Astrocyte of the hippocampus (primary cell): ENCODE data around the gene NUDT1.

Source experiments
- DNase-seq: peaks from one replicate; pipeline ENCODE4 v3.0.0; 2011; ENCODE audit warnings: low read depth, low spot score

The NUDT1 gene

DNA sequence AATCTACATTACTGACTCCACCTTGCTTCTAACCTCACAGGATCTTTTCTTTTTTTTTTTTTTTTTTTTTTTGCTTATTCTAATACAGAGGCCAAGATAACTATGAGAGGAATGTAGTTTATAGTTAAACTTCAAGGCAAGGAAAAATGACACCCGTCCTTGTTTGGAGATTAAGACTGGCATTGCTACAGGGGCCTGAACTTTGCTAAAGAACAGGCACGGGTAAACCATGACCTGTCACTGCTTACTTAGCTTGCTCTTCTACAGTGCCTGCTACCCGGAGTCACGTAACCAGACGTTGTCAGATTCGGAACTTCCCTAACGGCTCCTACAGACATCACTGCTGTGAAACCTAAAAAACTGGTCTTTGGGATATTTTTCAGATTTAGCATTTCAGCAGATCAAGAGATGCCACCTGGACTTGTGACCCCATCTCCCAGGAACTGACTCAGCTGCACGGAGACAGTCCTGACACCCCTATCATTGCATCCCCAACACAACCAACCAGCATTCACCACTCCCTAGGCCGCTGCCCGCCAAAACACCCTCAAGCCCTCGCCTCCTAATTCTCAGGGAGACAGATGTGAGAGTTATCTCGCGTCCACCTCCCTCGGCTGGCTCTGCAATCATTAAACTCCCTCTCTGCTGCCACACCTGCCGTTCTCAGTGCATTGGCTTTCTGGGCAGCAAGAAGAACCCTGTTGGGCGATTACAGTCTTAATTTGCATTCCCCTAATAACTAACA lies 36.8 kb upstream of the NUDT1 start:
- DNase-seq: no peak

GRCh38 chr7:2208712-2209111 lies 33.3 kb upstream of the NUDT1 start:
- DNase-seq: no peak

DNA sequence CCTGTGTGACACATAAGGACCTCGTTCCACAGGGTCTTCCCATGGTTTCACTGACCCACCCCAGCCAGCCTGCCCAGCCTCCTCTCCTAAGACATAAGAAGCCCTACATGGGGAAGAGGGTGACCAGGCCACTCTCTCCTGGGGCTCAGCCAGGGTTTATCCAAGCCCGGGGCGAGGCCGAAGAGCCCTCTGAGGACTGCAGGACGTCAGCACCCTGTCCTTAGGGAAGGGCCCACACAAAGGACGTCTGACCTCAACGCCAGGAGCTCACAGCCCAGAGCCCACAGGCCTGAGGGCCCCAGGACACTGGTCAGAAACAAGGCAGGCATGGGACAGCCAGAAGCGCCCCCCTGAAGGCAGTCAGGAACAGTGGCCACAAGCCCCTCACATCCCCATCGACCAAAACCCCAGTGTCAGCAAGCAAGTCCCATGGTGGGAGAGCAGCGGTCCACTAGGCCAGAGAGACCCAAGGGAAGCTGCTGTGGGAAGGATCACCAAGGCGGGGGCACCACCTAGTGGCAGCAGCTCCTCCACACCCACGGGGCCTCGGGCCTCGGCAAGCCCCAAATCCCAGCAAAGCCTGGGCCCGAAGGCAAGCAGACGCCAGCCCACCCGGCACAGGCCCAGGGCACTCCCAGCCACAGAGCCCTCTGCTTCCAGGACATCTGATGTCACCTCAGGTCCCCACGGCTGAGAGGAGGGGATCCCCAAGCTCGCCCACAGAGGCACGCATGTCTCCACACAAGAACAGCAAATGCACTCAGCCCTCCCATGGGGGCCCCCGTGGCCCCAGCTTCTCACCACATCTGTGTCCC lies 32.7 kb upstream of the NUDT1 start:
- DNase-seq: peak; percentile 90

GRCh38 chr7:2209961-2210323 lies 32.1 kb upstream of the NUDT1 start:
- no peak for DNase-seq

GRCh38 chr7:2210551-2211258 lies 31.3 kb upstream of the NUDT1 start:
- no peak for DNase-seq

DNA sequence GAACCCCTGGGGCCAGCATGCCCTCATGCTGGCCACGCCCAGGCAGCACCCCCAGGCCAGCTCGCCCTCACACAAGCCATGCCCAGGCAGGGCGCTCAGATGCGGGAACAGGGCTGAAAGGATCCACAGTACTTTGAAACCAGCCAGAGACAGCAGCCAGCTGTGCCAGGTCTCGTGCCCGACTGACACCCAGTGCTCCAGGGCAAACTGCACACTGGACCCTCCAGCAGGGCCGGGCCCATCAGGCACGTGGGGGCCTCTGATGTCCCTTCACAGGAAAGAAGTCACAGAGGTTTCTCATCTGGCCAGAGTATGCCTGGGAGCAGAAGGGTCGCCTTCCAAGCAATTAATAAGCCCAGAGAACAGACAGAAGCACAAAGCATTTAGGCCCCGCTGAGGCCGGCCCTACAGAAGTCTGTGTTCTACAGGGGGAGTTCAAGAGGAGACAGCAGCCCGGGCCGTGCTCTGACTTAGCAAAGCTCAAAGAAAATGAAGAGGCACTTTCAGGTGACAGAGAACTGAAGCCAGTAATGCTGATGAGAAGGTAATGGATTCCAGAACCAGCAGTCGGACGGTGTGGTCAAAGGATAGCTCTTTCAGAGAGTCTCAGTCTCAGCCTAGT lies 30.7 kb upstream of the NUDT1 start:
- DNase-seq: no peak

DNA sequence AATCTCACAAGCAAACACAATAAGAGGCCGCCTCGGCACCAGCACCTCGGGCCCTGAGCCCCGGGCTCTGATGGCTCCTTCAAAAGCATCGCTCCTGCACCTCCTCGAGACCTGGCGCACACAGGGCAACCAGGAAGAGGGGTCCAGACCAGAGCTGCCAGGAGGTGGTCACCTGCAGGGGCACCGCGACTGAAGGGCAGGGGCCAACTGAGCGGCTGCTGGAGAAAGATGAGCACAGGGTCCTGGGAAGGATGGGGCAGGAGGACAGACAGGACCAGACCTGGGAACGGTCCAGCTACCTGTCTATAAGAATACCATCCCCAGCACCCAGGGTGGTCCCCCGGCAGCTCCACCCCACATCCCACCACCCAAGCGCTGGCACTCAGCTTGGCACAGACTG lies 30.1 kb upstream of the NUDT1 start:
- no peak for DNase-seq

DNA sequence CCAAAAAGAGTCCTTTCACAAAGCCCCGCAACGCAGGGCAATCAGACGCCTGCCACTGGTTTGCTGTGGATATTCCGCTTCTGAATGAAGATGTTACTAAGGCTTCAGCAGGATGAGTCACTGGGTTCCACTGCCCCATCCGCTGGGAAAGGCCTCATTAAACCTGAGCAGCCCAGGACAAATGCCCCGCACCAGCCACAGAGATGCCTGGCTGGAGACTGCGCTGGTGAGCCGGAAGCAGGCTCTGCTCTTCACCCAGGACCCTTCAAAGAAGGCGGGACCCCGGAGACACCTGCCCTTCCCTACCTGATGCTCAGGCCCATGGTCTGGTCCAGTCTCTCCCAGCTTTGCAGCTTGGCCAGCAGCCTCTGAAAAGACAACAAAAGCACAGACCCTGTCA lies 29.1 kb upstream of the NUDT1 start:
- DNase-seq: peak; percentile 36

DNA sequence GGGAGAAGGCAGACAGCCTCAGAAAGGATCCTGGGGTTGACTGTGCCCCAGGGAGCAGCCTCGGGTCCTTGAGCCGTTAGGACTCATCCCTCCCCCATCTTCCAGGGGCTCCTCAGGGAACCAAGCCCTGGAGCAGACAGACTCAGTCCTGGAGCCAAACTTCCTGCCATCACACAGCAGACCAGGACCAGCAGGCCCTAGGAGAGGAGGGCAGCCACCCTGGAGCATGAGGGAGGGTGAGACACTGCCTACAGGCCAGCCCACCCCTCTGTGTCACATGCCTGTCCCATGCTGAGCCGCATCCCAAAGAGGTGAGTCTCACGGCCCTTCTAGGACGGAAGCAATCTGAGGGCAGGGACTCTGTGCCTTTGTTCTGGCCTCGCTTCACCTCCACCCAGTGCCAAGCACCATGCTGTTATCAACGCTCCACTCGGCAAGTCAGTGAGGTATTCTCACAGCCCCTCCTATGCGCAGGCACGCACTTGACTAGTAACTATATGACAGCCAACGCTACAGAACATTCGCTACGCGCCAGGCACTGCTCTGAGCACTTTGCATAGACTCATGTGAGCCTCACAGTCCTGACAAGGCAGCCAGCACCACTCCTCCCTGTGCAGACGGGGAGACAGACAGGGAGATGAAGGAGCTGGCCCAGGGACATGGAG lies 28.3 kb upstream of the NUDT1 start:
- no peak for DNase-seq

GRCh38 chr7:2214636-2215035 lies 27.4 kb upstream of the NUDT1 start:
- DNase-seq: no peak

- no peak for DNase-seq
Measured at GRCh38 chr7:2215851-2216250, 26.2 kb upstream of the NUDT1 start.

- no peak for DNase-seq
Measured at GRCh38 chr7:2217206-2217605, 24.8 kb upstream of the NUDT1 start.

GRCh38 chr7:2217716-2218443 lies 24.1 kb upstream of the NUDT1 start:
- peak; percentile 53 for DNase-seq

GRCh38 chr7:2218444-2218785 lies 23.6 kb upstream of the NUDT1 start:
- DNase-seq: no peak

DNA sequence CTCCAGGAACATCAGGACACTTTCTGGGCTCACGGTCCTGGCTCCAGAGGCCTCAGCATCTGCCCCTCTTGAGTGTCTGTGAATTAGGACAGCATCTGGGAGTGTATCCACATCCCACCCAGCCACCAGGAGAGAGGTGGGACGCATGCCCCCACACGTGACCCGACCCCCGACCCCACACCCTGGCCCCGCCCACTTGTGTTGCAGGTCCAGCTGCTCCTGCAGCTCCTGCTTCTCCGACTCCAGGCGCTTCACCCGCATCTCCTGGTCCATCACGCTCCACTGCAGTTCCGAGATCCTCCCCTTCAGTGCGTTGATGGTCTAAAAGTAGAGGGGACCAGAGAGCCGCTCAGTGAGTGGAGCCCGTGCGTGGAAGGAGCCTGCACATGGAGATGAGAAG lies 22.9 kb upstream of the NUDT1 start:
- no peak for DNase-seq

DNA sequence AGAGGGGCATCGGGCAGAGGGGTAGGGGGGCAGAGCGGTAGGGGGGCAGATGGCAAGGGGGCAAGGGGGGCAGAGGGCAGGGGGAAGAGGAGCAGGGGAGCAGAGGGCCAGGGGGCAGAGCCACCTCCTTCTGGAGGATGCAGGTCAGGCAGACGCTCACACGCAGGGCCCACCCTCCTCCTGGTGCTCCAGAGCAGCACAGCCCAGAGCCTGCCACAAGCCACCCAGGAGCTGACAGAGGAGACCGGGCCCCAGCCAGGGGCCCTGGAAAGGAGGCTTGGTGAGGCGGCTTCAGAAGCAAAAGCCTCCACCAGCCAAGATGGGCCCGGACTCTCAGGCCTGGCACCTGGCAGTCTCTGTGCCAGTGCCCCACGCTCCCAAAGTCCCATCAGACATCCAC lies 22.4 kb upstream of the NUDT1 start:
- DNase-seq: no peak

- DNase-seq: no peak
Measured at GRCh38 chr7:2220030-2220429, 22.0 kb upstream of the NUDT1 start.

- DNase-seq: no peak
Measured at GRCh38 chr7:2220506-2220905, 21.5 kb upstream of the NUDT1 start.

- no peak for DNase-seq
Measured at GRCh38 chr7:2220954-2221353, 21.1 kb upstream of the NUDT1 start.

GRCh38 chr7:2222516-2222915 lies 19.5 kb upstream of the NUDT1 start:
- no peak for DNase-seq

- DNase-seq: no peak
Measured at GRCh38 chr7:2223321-2223720, 18.7 kb upstream of the NUDT1 start.
